GM12891 (cell line): ENCODE results near the gene FIGN.

Experiments
- POLR2A ChIP-seq: IDR thresholded peaks from 2 replicates; pipeline ENCODE4 v1.6.1; 2011; ENCODE audit warnings: low read depth, low read length, control low read depth
- POLR2AphosphoS5 ChIP-seq: IDR thresholded peaks from 2 replicates; pipeline ENCODE4 v1.6.1; 2011; ENCODE audit warnings: low read depth, low read length, control low read depth
- TAF1 ChIP-seq: IDR thresholded peaks from 2 replicates; pipeline ENCODE4 v1.6.1; 2011; ENCODE audit warnings: low read depth, low read length, control low read depth

- no peak for TF ChIP-seq POLR2AphosphoS5
- TF ChIP-seq POLR2A: no peak
- TF ChIP-seq TAF1: no peak
Measured at GRCh38 chr2:163600801-163601200, 135.0 kb downstream of the FIGN start.
